HEK293 (cell line): Measurements from ENCODE around the gene SESTD1.

Experiments
- TF ChIP-seq, protein P1 (sequence below): fragments of 450-650 bp; formaldehyde crosslinking; IDR thresholded peaks from 2 replicates; pipeline ENCODE4 v1.5.1; 2016; ENCODE audit warnings: missing biosample characterization, missing genetic modification characterization
- TF ChIP-seq, protein P2 (sequence below): fragments of 450-650 bp; formaldehyde crosslinking; IDR thresholded peaks from 2 replicates; pipeline ENCODE4 v1.5.0; 2017; ENCODE audit warnings: missing biosample characterization, missing genetic modification characterization, borderline replicate concordance
- TF ChIP-seq, protein P3 (sequence below): fragments of 450-650 bp; formaldehyde crosslinking; IDR thresholded peaks from 2 replicates; pipeline ENCODE4 v1.5.1; 2016; ENCODE audit warnings: missing biosample characterization, missing genetic modification characterization
- TF ChIP-seq, protein P4 (sequence below): fragments of 450-650 bp; formaldehyde crosslinking; IDR thresholded peaks from 2 replicates; pipeline ENCODE4 v1.5.1; 2017; ENCODE audit warnings: missing biosample characterization, missing genetic modification characterization

DNA sequence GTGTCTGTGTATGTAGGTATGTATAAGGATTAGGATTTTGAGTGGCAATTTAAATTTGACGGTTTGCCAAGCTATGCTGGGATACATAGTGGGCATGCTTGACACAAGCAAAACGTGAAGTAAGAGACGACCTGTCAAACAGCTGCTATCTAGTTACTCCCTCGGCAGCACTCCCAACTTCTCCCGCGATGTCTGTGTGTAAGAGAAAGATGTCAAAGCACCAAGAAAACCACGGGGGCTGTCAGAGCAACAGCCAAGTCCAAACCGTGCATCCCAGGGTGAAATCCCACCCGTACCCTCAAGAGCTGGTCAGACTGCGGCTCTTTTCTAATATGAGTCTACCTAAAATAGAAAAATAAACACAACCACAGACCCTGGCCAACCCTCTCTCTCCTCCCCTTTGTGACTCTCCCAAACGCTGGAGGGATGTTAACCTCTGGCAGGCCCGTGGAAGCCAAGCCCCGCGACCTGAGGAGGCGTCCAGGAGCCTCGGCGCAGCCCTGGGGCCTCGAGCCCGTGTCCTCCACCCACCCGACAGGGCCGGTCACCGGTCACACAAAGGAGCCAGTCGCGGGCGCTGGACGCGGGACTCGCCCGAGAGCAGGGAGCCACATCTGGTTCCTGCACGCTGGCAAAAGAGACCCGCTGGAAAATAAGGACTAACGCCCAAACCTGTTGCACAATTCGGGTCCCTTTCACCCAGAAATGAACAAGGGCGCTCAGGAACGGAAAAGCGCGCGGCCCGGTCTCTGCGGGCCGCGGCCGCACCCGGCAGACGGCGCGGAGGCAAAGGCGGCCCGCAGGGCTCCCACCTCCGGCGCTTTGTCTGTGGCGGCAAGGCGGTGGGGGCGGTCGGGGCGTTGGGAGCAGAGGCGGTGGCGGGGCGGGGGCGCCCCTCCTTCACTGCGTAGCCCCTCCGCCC lies 925 bp downstream of the SESTD1 start:
- TF ChIP-seq, protein P1, sequence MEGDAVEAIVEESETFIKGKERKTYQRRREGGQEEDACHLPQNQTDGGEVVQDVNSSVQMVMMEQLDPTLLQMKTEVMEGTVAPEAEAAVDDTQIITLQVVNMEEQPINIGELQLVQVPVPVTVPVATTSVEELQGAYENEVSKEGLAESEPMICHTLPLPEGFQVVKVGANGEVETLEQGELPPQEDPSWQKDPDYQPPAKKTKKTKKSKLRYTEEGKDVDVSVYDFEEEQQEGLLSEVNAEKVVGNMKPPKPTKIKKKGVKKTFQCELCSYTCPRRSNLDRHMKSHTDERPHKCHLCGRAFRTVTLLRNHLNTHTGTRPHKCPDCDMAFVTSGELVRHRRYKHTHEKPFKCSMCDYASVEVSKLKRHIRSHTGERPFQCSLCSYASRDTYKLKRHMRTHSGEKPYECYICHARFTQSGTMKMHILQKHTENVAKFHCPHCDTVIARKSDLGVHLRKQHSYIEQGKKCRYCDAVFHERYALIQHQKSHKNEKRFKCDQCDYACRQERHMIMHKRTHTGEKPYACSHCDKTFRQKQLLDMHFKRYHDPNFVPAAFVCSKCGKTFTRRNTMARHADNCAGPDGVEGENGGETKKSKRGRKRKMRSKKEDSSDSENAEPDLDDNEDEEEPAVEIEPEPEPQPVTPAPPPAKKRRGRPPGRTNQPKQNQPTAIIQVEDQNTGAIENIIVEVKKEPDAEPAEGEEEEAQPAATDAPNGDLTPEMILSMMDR, result no peak
- TF ChIP-seq, protein P2, sequence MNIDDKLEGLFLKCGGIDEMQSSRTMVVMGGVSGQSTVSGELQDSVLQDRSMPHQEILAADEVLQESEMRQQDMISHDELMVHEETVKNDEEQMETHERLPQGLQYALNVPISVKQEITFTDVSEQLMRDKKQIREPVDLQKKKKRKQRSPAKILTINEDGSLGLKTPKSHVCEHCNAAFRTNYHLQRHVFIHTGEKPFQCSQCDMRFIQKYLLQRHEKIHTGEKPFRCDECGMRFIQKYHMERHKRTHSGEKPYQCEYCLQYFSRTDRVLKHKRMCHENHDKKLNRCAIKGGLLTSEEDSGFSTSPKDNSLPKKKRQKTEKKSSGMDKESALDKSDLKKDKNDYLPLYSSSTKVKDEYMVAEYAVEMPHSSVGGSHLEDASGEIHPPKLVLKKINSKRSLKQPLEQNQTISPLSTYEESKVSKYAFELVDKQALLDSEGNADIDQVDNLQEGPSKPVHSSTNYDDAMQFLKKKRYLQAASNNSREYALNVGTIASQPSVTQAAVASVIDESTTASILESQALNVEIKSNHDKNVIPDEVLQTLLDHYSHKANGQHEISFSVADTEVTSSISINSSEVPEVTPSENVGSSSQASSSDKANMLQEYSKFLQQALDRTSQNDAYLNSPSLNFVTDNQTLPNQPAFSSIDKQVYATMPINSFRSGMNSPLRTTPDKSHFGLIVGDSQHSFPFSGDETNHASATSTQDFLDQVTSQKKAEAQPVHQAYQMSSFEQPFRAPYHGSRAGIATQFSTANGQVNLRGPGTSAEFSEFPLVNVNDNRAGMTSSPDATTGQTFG (tag by site-specific recombination), result no peak
- TF ChIP-seq, protein P3, sequence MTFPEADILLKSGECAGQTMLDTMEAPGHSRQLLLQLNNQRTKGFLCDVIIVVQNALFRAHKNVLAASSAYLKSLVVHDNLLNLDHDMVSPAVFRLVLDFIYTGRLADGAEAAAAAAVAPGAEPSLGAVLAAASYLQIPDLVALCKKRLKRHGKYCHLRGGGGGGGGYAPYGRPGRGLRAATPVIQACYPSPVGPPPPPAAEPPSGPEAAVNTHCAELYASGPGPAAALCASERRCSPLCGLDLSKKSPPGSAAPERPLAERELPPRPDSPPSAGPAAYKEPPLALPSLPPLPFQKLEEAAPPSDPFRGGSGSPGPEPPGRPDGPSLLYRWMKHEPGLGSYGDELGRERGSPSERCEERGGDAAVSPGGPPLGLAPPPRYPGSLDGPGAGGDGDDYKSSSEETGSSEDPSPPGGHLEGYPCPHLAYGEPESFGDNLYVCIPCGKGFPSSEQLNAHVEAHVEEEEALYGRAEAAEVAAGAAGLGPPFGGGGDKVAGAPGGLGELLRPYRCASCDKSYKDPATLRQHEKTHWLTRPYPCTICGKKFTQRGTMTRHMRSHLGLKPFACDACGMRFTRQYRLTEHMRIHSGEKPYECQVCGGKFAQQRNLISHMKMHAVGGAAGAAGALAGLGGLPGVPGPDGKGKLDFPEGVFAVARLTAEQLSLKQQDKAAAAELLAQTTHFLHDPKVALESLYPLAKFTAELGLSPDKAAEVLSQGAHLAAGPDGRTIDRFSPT (tag by site-specific recombination), result no peak
- TF ChIP-seq, protein P4, sequence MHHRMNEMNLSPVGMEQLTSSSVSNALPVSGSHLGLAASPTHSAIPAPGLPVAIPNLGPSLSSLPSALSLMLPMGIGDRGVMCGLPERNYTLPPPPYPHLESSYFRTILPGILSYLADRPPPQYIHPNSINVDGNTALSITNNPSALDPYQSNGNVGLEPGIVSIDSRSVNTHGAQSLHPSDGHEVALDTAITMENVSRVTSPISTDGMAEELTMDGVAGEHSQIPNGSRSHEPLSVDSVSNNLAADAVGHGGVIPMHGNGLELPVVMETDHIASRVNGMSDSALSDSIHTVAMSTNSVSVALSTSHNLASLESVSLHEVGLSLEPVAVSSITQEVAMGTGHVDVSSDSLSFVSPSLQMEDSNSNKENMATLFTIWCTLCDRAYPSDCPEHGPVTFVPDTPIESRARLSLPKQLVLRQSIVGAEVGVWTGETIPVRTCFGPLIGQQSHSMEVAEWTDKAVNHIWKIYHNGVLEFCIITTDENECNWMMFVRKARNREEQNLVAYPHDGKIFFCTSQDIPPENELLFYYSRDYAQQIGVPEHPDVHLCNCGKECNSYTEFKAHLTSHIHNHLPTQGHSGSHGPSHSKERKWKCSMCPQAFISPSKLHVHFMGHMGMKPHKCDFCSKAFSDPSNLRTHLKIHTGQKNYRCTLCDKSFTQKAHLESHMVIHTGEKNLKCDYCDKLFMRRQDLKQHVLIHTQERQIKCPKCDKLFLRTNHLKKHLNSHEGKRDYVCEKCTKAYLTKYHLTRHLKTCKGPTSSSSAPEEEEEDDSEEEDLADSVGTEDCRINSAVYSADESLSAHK (tag by site-specific recombination), result no peak
